Left lobe of liver (tissue), 2 donors: ENCODE measurements around the gene MPPED1. TPM values are rescaled to one million over a fixed set of nuclear protein-coding genes. Genes with fewer than 3 reads are reported as not detected.

Experiments
- ATAC-seq: fragments of 200-7000 bp; cut with Tn5 transposase; one replicate; pipeline ENCODE4 v1.9.1; 2020; ENCODE audit warnings: mild to moderate bottlenecking, moderate library complexity
- DNase-seq: peaks from one replicate; pipeline ENCODE4 v3.0.0-alpha.2; 2020; ENCODE audit warnings: low spot score
- total RNA-seq: library from RNA; stranded (reverse); gene quantifications from one replicate; pipeline ENCODE4 v1.2.1, GENCODE V29; 2021
- donor health status: DM: no; HTN: no; CAD: no; lungs with moderate emphysema.
- donor health status: DM: no; HTN: yes; CAD: no.

Gene MPPED1
- total RNA-seq, 1 donor from 2014 or later = 2.6 TPM

DNA sequence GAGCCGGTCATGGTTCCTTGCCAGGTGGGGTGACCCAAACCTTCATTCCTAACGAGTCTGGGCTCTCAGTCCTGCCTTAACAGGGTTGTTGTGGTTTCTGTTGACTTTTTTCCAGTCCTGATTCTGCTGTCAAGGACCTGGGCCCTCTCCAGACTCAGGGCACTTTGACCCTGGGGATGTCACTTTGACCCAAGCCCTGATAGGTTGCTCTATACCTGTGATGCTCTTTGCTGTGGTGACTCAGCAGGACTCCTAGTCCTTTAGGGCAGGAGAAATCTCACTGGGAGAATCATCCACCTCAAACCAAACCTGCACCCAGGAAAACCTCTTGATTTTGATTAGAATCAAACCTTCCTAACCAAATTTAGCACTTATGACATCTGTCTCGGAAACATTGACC lies 20.5 kb upstream of the MPPED1 start:
- DNase-seq = peak; percentile 90
- peak; percentile 85 for ATAC-seq

DNA sequence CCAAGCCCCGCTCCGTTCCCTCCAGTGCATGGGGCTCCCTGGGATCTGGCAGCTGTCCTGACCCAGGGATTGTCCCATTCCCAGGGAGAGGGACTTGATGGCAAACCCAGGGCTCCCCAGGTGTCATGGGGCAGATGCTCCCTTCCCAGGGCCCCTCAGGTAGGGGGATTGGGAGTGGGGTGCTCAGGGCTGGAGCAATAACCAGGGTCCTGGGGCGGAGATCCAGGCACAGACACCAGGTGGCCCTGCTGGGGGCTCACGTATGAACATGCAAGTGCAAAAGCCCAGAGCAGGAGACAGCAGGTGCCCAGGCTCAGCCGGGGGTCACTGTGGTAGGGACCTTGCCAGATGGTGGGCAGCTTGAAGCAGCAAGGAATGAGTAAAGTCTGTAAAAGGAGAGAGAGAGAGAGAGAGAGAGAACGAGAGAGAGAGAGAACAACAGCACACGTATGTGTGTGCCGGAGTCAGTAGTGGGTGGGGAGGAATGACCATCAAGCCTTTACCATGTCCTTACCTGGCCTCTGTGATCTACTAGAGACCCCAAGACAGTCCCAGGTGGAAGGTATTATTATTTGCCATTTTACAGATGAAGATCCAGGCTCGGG lies 19.3 kb upstream of the MPPED1 start:
- ATAC-seq = no peak
- no peak for DNase-seq

DNA sequence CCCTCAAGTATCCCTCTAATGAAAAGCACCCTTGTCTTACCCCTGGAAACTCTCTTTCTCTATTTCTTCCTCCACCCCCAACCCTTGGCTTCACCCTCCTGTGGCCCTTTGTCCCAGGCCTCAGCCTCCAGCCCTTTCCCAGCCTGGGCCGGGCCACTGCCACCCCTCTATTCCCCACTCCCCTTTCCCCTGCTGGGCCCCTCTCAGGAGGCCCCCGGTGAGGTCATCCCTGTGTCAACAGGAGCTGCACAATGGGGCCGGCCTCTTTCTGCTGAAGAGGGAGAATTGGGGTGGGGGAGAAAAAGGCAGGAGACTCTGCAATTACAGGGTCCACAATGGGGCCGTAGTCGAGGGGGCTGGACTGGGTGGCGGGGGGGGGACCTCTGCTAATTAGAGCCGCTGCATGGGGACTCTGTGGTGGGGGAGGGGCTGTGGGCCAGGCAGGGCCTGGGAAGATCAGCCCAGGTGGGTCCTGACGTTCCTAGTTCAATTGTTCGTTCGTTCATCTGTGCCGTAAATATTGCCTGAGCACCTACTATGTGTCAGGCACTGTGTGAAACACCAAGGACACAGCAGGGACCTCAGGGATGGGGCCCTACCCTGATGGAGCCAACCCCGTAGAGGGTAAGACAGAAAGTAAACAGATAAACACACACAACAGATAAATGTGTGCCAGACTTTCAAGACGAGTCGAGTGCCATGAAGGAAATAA lies 18.5 kb upstream of the MPPED1 start:
- ATAC-seq = no peak
- no peak for DNase-seq

DNA sequence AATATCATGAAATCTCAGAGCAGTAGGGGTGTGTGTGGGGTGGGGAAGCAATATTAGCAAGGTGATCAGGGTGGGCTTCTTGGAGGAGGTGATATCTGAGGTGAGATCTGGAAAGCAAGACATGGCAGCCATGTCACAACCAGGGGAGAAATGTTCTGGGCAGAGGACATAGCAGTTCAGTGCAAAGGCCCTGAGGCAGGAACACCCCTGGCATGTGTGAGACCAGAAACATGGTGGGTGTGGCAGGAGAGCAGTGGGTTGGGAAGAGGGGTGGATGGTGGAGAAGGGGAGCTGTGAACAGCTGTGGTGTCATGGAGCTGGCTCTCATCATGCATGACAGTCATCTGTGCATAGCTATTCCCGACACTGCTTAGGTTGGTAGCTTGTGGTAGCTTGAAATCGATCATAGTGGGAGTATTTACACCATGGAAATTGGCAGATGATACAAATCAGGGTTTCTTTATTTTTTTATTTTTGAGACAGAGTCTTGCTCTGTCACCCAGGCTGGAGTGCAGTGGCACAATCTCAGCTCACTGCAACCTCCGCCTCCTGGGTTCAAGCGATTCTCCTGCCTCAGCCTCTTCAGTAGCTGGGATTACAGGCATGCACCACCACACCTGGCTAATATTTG lies 17.9 kb upstream of the MPPED1 start:
- no peak for ATAC-seq
- DNase-seq = no peak

DNA sequence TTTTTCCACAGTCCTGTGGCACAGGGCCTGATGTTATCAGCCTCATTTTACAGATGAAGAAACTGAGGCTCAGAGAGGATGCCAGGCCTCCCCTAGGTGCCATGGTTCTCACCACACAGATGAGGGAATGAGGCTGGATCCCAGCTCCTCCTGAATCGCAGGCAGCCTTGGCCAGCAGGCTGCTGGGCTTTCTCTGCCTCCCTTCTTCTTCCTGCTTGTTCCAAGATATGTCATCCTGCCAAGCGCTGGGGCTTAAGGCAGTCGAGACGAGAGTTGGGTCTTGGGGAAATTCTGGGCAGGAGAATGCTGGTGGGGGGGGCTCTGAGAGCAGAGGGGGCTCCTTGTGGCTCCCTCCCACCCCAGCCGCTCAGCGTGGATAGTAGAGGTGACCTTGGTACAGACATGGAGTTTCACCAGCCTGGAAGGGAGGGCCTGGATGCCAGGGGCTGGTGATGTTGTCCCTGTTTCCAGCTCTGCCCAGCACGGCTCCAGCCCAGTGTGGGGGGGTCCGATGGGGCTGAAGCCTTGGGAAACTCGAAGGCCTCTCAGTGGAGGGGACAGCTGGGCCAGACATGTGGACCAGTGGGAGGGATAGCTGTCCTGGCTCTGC lies 16.6 kb upstream of the MPPED1 start:
- ATAC-seq (no peak), DNase-seq (no peak)

DNA sequence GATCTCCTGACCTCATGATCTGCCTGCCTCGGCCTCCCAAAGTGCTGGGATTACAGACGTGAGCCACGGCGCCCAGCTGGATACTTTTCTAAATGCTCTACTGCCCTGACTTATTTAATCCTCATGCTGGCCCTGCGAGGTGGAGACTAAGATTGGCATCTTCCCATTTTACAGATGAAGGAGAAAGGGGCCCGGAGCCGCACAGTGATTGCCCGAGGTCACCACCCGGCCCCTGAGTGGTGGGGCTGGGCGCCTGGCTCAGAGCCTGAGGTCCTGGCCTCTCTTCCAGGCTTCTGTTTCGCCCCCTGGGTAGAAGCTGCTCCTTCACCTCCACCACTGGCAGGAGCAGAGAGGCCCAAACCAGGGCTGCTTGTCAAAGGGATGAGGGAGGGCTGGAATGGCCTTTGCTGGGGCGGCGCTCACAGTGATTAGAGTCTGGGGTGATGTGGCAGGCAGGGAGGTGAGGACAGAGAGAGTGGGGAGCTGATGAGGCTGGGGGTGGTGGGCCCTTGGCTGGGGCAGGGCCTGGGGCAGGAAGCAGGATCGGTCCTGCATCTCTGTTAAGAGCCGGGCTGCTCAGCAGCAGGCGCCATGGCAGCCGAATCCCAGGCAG lies 15.4 kb upstream of the MPPED1 start:
- DNase-seq (no peak), ATAC-seq (no peak)

DNA sequence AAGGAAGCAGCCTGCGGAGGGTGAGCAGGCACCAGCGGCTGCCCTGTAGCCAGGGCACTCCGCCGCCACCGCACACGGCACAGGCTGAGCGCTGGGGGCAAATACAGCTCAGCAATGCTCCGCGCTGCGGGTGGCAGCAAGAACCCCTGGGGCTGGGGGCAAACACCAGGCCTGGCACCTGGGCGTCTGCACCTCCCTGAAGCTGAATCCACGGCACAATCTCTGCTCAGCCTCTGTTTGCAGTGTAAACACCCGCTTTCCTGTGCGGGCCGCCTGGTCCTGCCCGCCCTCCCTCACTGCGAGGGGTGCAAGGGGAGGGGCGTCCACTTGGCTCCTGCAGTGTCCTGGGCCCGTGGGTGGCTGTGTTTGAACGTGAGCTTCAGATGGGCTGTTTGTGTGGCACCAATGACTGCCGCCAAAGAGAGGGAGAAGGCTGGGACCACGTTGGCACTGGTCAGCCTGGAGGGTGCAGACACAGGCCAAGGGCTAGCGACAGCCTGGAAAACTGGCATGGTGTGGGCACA lies 14.8 kb upstream of the MPPED1 start:
- ATAC-seq (peak; percentile 75), DNase-seq (peak; percentile 70)

DNA sequence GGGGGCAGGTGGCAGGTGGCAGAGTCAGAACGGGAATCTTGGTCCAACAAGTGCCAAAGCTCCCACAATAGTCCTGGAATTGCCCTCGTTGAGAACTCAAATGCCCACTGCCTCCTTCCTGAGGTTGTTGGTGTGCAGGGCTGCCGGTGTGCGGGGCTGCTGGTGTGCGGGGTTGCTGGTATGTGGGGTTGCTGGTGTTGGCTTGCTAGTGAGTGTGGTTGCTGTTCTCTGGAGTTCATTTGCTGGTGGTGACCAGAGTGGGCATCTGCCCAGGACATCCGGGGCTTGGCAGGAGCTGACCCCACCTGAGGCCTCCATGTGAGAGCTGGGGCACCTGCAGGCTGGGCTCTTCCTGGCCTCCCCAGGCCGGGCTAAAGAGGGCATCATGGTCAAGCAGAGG lies 14.0 kb upstream of the MPPED1 start:
- DNase-seq (no peak), ATAC-seq (no peak)

DNA sequence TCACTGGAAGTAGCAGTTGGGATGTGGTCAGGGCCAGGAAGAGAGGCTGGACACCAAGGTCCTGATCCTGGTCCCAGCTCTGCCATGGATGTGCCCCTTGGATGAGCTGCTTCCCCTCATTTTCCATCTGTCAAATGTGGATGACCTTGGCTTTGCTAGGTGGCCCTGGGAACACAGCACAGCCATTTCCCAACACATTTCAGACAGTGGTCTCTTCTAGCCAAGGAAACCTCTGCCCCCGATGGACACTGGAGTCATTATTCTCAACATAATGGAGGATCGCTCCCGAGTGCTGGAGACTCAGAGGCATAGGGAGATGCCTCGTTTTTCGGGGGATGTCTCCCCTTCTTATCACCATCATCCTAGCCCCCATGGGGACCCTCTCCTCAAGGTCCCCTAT lies 13.6 kb upstream of the MPPED1 start:
- DNase-seq (no peak), ATAC-seq (no peak)

DNA sequence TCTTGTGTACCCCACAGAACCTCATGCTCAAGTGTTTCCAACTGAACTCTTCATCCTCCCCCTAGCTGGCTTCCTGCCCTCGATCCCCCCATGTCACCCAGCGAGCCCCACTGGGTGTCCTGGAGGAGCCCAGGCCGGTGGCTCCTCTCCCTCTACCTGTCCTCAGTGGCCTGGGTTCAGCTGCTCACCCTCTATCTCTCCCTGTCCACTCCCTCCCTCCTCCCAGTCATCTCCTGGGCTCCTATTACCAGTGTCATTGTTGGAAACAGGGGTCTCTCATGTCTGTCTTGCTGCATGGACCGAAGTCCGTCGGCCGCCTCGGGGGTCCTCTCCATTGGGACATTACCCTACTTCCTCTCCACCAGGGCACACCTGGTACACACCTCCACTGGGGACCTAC lies 12.9 kb upstream of the MPPED1 start:
- DNase-seq = no peak
- ATAC-seq = no peak

DNA sequence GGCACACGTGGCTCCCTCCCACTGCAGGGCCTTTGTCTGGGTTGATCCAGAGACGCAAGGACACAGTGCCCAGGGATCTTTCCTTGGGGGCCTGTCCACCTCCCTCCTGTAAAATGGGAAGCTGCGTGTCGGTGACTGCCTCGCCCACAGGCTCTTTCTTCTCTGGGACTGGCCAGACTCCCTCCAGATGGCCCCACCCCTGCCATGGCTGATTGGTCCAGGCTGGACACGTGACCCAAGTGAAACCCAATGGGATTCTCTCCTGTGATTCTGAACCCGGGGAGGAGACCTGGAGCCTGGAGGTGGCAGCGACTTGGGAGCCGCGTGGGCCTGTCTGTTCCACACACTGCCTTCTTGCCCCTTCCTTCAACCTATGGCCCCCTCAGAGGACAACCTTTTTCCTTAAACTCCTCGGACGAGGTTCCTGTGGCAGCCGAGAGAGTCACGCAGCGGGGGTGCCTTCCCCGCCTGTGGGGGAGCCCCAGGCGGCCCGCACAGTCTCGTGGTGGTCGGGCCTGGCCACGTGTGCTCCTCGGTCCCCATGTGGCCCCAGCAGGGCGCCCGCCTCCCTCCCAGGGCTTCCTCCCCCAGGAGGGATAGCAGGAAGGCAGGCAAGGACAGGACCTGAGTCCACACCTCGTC lies 12.4 kb upstream of the MPPED1 start:
- ATAC-seq (no peak), DNase-seq (no peak)

DNA sequence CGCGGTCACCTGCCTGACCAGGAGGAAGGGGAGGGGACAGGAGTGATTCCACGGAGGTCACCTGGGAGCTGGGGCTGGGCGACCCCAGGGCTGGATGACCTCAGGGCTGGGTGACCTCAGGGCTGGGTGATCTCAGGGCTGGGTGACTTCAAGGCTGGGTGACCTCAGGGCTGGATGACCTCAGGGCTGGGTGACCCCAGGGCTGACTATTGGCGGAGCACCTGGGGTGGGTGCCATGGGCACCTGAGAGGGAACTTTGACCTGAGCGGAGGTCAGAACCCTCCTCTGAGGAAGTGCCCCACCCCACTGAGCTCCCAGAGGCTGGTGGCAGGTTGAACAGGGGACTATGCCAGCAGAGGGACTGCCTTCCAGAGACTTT lies 11.8 kb upstream of the MPPED1 start:
- DNase-seq (peak; percentile 77), ATAC-seq (peak; percentile 66)

DNA sequence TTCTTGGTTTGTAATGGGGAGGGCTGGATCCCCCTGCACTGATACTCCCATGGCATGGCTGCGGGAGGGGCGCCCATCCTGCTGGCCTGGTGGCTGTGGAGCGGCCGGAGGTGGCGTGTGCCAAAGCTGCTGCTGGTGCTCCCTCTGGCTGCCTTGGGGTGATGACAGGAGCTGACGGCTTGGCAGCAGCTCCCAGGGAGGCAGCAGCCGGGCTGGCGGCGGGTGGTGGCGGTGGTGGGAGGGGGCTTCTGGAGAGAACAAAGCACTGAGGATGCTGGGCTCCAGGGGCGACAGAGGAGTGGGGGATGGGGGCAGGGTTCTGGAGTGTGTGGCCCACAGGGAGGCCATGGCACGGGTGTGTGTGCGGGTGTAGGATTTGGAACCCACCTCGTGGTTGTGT lies 11.4 kb upstream of the MPPED1 start:
- ATAC-seq (peak; percentile 40), DNase-seq (no peak)

DNA sequence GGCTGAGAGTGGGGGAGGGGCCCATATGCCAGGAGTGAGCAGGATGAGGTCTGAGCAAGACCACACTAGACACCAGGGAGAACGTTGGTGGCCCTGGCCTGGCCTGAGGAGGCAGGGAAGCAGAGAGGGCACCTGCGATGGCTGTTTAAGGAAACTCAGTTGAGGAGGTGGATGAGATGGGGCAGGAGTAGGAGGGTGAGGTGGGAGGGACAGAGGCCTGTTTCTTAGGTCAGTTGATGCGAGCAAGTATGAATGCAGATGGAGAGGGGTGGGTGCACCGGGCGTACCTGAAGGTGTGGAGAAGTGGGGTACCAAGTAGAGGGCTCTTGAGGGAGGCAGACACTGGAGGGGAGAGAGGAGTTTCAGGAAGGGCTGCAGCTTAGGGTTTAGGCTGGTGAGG lies 10.6 kb upstream of the MPPED1 start:
- DNase-seq = no peak
- ATAC-seq = no peak

DNA sequence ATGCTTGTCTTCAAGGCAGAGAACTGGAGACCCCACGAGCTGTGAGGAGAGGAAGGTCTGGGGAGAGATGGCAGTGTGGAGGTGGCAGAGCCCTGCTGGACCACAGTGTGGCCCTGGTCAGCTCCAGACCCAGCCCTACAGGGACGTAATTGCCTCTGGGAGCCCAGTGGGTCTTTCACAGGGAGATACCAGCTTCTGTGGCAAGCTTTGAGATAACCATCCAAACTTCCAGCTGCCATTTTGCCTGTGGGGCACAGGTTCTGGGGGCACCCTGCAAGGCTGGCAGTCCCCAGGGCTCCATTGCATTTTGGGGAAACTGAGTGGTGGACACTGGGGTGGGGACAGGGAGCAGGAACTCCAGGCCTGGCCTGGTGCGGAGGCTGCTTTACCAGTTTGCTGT lies 10.2 kb upstream of the MPPED1 start:
- ATAC-seq (no peak), DNase-seq (no peak)

DNA sequence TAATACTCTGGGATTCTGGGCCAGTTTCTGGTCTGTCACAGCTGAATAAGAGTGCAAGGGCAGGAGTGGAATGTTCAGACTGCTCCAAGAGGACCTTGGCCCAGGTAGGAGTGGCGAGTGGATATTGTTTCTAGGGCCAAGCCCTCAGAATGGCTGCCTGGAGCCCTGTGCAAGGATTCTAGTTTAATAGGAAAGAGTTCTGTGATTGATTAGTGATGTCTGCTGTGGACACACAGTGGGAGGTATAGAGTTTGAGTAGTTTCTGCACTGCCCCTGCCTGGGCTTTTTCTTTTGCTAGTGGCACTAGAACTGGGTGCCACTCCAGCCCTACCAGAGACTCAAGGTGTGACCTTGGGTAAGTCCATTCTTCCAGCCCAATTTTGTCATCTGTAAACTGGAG lies 9.7 kb upstream of the MPPED1 start:
- no peak for DNase-seq
- peak; percentile 24 for ATAC-seq

DNA sequence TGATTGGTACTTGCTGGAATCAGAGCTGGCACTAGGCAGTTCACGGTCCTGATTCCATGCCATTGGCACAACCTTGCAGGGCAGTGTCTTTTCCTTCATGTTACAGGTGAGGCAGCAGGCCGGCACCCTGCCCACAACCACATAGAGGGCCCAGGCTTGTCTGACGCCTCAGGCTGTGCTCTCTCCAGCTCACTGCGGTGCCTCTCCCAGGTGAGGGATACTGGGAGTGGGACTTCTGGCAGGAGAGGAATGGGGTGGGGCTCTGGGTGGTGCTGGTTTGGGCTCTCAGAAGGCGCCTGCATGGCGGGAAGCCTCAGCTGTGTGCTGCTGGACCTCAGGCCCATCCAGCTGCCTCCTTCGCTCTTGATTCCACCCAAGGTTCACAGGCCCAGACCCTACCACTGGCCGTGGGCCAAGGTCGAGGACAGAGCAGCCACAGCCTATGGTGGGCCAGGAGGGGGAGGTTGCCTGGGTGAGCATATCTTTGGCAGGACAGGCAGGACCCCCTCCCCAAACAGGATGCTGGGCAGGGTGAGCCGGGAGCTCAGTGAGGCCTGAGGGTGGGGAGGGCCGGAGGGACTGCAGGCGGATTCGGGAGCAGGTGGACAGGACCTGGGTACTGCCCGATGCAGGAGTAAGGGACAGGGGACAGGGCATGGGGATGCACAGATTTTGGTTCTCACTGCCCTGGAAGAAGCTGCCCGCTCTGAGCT lies 7.0 kb upstream of the MPPED1 start:
- DNase-seq (no peak), ATAC-seq (no peak)

DNA sequence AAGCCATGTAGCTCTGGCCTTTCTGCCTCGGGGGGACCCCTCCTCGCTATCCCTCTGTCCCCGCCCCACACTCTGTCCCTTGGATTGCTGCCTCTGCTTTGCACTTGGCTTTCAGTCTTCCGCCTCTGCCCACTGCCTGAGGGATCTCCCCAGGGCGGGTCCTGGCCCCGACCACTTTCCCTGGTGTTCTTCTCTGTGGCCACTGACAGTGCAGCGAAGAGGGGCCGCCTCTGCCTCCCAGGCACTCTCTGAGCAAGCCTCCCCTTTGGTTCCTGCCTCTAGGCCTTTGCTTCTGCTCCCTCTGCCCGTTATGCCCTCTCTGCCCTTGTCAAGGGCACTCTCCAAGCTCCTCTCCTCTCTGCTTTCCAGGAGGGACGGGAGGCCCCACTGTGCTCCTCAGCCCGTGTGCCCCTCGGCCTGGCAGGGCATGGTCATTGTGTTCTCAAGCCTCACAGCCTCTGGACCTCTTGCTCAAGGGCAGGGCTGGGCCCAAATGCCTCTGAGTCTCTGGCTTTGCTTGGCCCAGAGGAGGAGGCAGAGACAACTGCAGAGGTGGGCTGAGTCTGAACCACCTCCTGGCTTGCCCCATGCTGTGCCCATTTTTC lies 5.5 kb upstream of the MPPED1 start:
- DNase-seq (no peak), ATAC-seq (no peak)

DNA sequence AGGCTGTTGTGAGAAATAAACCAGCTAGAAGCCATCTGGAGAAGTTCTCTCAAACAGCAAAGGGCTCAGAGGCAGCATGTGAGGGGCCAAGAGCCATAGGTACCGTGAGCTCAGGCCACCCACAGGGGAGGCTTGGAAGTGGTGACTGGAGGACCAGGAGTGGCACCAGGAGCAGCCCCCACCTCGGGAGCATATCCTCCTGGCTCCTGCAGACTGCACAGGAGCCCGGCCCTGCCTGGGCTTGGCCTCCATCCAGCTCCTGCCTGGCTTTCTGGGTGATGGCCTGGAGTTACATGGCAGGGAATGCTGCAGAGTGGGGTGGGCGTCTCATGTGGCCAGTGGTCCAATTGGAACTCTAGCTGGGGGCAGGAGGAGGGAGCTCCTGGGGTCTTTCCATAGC lies 4.2 kb upstream of the MPPED1 start:
- ATAC-seq = peak; percentile 53

DNA sequence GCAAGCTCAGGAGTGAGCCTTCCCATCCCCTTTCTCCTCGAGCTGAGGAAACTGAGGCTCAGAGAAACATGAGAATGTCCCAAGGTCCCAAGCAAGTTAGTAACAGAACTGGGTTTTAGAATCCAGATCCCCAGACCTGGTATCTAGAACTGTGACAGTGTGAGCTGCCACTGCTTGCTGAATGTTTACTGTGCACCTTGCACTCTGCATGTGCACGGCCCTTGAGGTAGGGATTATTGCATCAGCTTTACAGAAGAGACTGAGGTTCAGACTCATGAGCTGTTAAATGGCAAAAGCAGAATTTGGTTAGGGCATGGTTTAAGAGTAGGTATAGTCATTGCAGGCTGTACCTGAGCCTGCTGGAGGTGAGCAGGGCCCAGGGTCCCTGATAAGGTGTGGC lies 3.8 kb upstream of the MPPED1 start:
- DNase-seq (no peak), ATAC-seq (peak; percentile 87)

More for the DNA sequence above, 4.2 kb upstream of the MPPED1 start:
- no peak for DNase-seq
